Muscle of leg (tissue), 11 donors: ENCODE results near the gene PPP1R9A. TPM values are rescaled to one million over a fixed set of nuclear protein-coding genes. Genes with fewer than 3 reads are reported as not detected.

Experiments
- DNase-seq: peaks from one replicate; pipeline ENCODE4 v3.0.0; 2013
- H3K27ac ChIP-seq: one replicate; pipeline ENCODE4 v1.5.1; 2013; ENCODE audit warnings: mild to moderate bottlenecking, low read length, control low read depth
- H3K27me3 ChIP-seq: one replicate; pipeline ENCODE4 v1.6.1; 2013; ENCODE audit warnings: low read length; ENCODE audit not compliant: control insufficient read depth, insufficient read depth
- H3K36me3 ChIP-seq: one replicate; pipeline ENCODE4 v1.6.1; 2013; ENCODE audit warnings: low read length; ENCODE audit not compliant: control insufficient read depth, insufficient read depth
- H3K4me1 ChIP-seq: one replicate; pipeline ENCODE4 v1.6.1; 2013; ENCODE audit warnings: low read length; ENCODE audit not compliant: control insufficient read depth, insufficient read depth
- H3K4me3 ChIP-seq: one replicate; pipeline ENCODE4 v1.5.1; 2013; ENCODE audit warnings: low read length, control low read depth
- H3K9me3 ChIP-seq: replicated peaks from 2 replicates; pipeline ENCODE4 v1.6.1; 2013; ENCODE audit warnings: low read depth, low read length; ENCODE audit not compliant: control insufficient read depth
- WGBS: methylation state at CpG from one replicate; pipeline ENCODE4 v1.1.5; 2013; ENCODE audit warnings: missing lambda C conversion rate; ENCODE audit not compliant: insufficient coverage; 5-methylcytosine and 5-hydroxymethylcytosine counted together
- polyA plus RNA-seq, 8 donors: library from polyadenylated mRNA; unstranded; fragments of 120-200 nt; gene quantifications; one replicate each; pipeline versions ENCODE4 v1.2.1 to v1.2.3, GENCODE V29; 2013; ENCODE audit warnings: inconsistent platforms in 1 of 8, low replicate concordance in 1 of 8; ENCODE audit not compliant: insufficient read length in 8 of 8, insufficient read depth in 1 of 8
- total RNA-seq: library from RNA; stranded (reverse); fragments of 120-200 nt; gene quantifications from one replicate; pipeline ENCODE4 v1.2.4, GENCODE V29; 2013

PPP1R9A gene
- total and polyA plus RNA-seq, 9 donors: 14.8 to 45.0 (median 19.8) TPM

- H3K4me3 ChIP-seq: no peak overlapping the region
- H3K9me3 ChIP-seq: no peaks in the 10 kb centered on the region
- H3K27me3 ChIP-seq: no peaks in the 10 kb centered on the region
- no peaks in the 10 kb centered on the region for H3K36me3 ChIP-seq
- no peaks in the 10 kb centered on the region for H3K4me1 ChIP-seq
- DNase-seq: no peak
- no peak overlapping the region for H3K27ac ChIP-seq
Observed at GRCh38 chr7:95334447-95334846, 427.1 kb downstream of the PPP1R9A start.

- Histone ChIP-seq H3K27ac (no peak overlapping the region), H3K4me3 (no peak overlapping the region), H3K36me3 (no peaks in the 10 kb centered on the region), H3K27me3 (no peaks in the 10 kb centered on the region), H3K4me1 (no peaks in the 10 kb centered on the region), H3K9me3 (no peaks in the 10 kb centered on the region)
- no peak for DNase-seq
Observed at GRCh38 chr7:95335093-95335492, 427.7 kb downstream of the PPP1R9A start.

- WGBS: 90% methylated on average over 2 of the region's 3 CpGs
- no peaks in the 10 kb centered on the region for H3K27me3 ChIP-seq
- H3K4me1 ChIP-seq: no peaks in the 10 kb centered on the region
- no peak for DNase-seq
- no peak overlapping the region for H3K4me3 ChIP-seq
- no peaks in the 10 kb centered on the region for H3K36me3 ChIP-seq
- H3K9me3 ChIP-seq: no peaks in the 10 kb centered on the region
- no peak overlapping the region for H3K27ac ChIP-seq
Observed at GRCh38 chr7:95338832-95339231, 431.4 kb downstream of the PPP1R9A start.

GRCh38 chr7:95340491-95340890, 433.1 kb downstream of the PPP1R9A start:
- H3K27me3 ChIP-seq: no peaks in the 10 kb centered on the region
- WGBS: no CpG with 5 or more reads among the region's 2 CpGs
- no peak for DNase-seq
- no peaks in the 10 kb centered on the region for H3K9me3 ChIP-seq
- H3K36me3 ChIP-seq: no peaks in the 10 kb centered on the region
- H3K4me1 ChIP-seq: no peaks in the 10 kb centered on the region
- no peak overlapping the region for H3K4me3 ChIP-seq
- H3K27ac ChIP-seq: no peak overlapping the region

- H3K36me3 ChIP-seq: no peaks in the 10 kb centered on the region
- DNase-seq: no peak
- WGBS: 100% methylated on average over 1 of the region's 3 CpGs
Observed at GRCh38 chr7:95342029-95342428, 434.6 kb downstream of the PPP1R9A start.

GRCh38 chr7:95342642-95343307, 435.4 kb downstream of the PPP1R9A start:
- H3K27me3 ChIP-seq: no peaks in the 10 kb centered on the region
- 100% methylated on average over 1 of the region's 4 CpGs for WGBS
- no peak for DNase-seq
- H3K9me3 ChIP-seq: no peaks in the 10 kb centered on the region
- no peak overlapping the region for H3K27ac ChIP-seq
- no peaks in the 10 kb centered on the region for H3K4me1 ChIP-seq
- no peak overlapping the region for H3K4me3 ChIP-seq
- no peaks in the 10 kb centered on the region for H3K36me3 ChIP-seq

More at GRCh38 chr7:95342029-95342428, 434.6 kb downstream of the PPP1R9A start:
- H3K4me3 ChIP-seq: no peak overlapping the region
- no peaks in the 10 kb centered on the region for H3K27me3 ChIP-seq
- no peaks in the 10 kb centered on the region for H3K9me3 ChIP-seq
- H3K27ac ChIP-seq: no peak overlapping the region
- H3K4me1 ChIP-seq: no peaks in the 10 kb centered on the region
